Fibroblast of lung (primary cell): Measurements from ENCODE around the gene PEX11G. TPM values are rescaled to one million over a fixed set of nuclear protein-coding genes. Genes with fewer than 3 reads are reported as not detected.

Experiments used
- DNase-seq, 2 donors: peaks; one replicate each; pipeline versions ENCODE4 v3.0.0 to v3.0.0-alpha.2; 2010; ENCODE audit warnings: low read depth in 2 of 2
- H2AFZ ChIP-seq: 2 replicates; pipeline ENCODE4 v1.5.1; 2012; ENCODE audit warnings: low read length, control low read depth, inconsistent platforms
- H3K27ac ChIP-seq: 2 replicates; pipeline ENCODE4 v1.5.1; 2011; ENCODE audit warnings: low read length, control low read depth; ENCODE audit not compliant: insufficient read depth
- H3K27me3 ChIP-seq: 2 replicates; pipeline ENCODE4 v1.5.1; 2011; ENCODE audit warnings: mild to moderate bottlenecking, low read length; ENCODE audit not compliant: control insufficient read depth, insufficient read depth
- H3K36me3 ChIP-seq: 2 replicates; pipeline ENCODE4 v1.5.1; 2011; ENCODE audit warnings: low read length; ENCODE audit not compliant: control insufficient read depth, insufficient read depth
- H3K4me1 ChIP-seq: 2 replicates; pipeline ENCODE4 v1.5.1; 2011; ENCODE audit warnings: low read length; ENCODE audit not compliant: control insufficient read depth, insufficient read depth; ENCODE audit errors: extremely low read depth
- H3K4me2 ChIP-seq: 2 replicates; pipeline ENCODE4 v1.5.1; 2011; ENCODE audit warnings: low read length, control low read depth; ENCODE audit not compliant: insufficient read depth; ENCODE audit errors: extremely low read depth
- H3K4me3 ChIP-seq, 4 experiments: fragments of 200-600 bp in 1 of 4; sonication (generic) in 1 of 4; replicated peaks in 1 of 4; 2 replicates each; pipeline ENCODE4 v1.5.1; 2011 to 2016; ENCODE audit warnings: low read length in 4 of 4, low read depth in 3 of 4, mild to moderate bottlenecking in 3 of 4, control low read depth in 2 of 4, inconsistent platforms in 1 of 4, mixed read lengths in 1 of 4; ENCODE audit not compliant: insufficient read depth in 1 of 4; ENCODE audit errors: control extremely low read depth in 1 of 4
- H3K79me2 ChIP-seq: 2 replicates; pipeline ENCODE4 v1.5.1; 2012; ENCODE audit warnings: mild to moderate bottlenecking, low read length, inconsistent platforms; ENCODE audit not compliant: control insufficient read depth, insufficient read depth
- H3K9ac ChIP-seq: 2 replicates; pipeline ENCODE4 v1.5.1; 2011; ENCODE audit warnings: mild to moderate bottlenecking, low read length, control low read depth; ENCODE audit not compliant: insufficient read depth
- H3K9me3 ChIP-seq: 2 replicates; pipeline ENCODE4 v1.5.1; 2012; ENCODE audit warnings: low read depth, low read length; ENCODE audit not compliant: control insufficient read depth, insufficient read depth
- H4K20me1 ChIP-seq: 2 replicates; pipeline ENCODE4 v1.5.1; 2011; ENCODE audit warnings: low read length; ENCODE audit not compliant: control insufficient read depth, insufficient read depth; ENCODE audit errors: extremely low read depth
- EZH2 ChIP-seq: IDR thresholded peaks from 2 replicates; pipeline ENCODE4 v1.5.1; 2012; ENCODE audit warnings: low read length, control low read depth, mild to moderate bottlenecking; ENCODE audit errors: missing control alignments
- polyA plus RNA-seq, 2 donors: library from polyadenylated mRNA; depleted of rRNA in 1 of 2; stranded (reverse) in 1 of 2; unstranded in 1 of 2; fragments of >200 nt; gene quantifications; 2 replicates each; pipeline ENCODE4 v1.2.1, GENCODE V29; 2011 to 2012; ENCODE audit warnings: missing spikeins in 1 of 2
- total RNA-seq: library from RNA; depleted of rRNA; stranded (reverse); fragments of >200 nt; gene quantifications from 2 replicates; pipeline ENCODE4 v1.2.1, GENCODE V29; 2014
- TF ChIP-seq, protein P1 (sequence below), 2 donors: IDR thresholded peaks in 1 of 2; conservative IDR thresholded peaks in 1 of 2; 1 replicate in 1 of 2; 2 replicates in 1 of 2; pipeline ENCODE4 v1.5.1; 2011 to 2012; ENCODE audit warnings: low read length in 2 of 2, control low read depth in 1 of 2, inconsistent platforms in 1 of 2, low read depth in 1 of 2, mild to moderate bottlenecking in 1 of 2

Gene PEX11G
- total and polyA plus RNA-seq, 2 donors (not counting 1 experiment from before 2014, with no cell fraction given) = 1.2 to 3.8 TPM

DNA sequence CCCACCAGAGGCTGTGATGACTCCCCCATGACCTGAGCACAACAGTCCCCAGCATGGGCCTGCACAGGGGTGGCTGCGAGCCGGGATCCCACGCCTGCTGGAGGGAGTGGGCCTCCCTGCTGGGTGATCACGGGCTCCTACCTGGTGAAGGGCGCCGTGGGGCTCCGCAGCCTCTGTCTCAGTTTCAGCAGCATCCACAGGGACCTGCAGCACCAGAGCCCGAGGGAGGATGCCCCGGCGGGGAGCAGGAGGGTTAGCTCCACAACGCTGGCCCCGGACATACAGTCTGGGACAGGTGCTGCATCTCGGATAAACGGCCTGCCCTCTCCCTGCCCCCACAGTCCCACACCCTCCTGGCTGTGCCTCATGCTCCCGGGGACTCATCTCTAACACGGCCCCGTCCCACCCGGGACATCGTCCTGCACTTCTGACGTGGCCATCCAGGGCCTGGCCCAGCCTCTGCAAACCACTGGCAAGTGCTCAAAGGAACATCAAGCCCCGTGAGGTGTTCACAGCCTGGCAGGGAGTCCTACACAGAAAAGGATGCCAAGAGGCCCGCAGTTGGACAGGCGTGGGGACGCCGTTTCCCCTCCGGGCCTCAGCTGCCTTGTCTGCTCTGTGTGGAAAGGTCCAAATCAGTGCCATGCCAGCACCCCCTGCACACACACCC, 10.5 kb downstream of the PEX11G start:
- Histone ChIP-seq H3K9me3 (no peaks in the 10 kb centered on the region), H3K4me3 (no peak overlapping the region), H3K79me2 (no peaks in the 10 kb centered on the region), H3K27ac (no peak overlapping the region), H3K9ac (no peak overlapping the region), H4K20me1 (no peaks in the 10 kb centered on the region), H3K27me3 (no peaks in the 10 kb centered on the region), H3K4me2 (no peak overlapping the region), H3K36me3 (no peaks in the 10 kb centered on the region), H3K4me1 (no peaks in the 10 kb centered on the region), H2AFZ (no peak overlapping the region)
- DNase-seq = peak in 1 of 2 donors; percentile 23
- TF ChIP-seq, protein P1, sequence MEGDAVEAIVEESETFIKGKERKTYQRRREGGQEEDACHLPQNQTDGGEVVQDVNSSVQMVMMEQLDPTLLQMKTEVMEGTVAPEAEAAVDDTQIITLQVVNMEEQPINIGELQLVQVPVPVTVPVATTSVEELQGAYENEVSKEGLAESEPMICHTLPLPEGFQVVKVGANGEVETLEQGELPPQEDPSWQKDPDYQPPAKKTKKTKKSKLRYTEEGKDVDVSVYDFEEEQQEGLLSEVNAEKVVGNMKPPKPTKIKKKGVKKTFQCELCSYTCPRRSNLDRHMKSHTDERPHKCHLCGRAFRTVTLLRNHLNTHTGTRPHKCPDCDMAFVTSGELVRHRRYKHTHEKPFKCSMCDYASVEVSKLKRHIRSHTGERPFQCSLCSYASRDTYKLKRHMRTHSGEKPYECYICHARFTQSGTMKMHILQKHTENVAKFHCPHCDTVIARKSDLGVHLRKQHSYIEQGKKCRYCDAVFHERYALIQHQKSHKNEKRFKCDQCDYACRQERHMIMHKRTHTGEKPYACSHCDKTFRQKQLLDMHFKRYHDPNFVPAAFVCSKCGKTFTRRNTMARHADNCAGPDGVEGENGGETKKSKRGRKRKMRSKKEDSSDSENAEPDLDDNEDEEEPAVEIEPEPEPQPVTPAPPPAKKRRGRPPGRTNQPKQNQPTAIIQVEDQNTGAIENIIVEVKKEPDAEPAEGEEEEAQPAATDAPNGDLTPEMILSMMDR (conservative IDR thresholded peaks at IDR 0.05 in 1 of 2, IDR thresholded peaks at IDR 0.05 in 1 of 2; ENCODE audit: low read depth in 1 of 2, low read length in 2 of 2) = no peak
- TF ChIP-seq EZH2 = no peak

DNA sequence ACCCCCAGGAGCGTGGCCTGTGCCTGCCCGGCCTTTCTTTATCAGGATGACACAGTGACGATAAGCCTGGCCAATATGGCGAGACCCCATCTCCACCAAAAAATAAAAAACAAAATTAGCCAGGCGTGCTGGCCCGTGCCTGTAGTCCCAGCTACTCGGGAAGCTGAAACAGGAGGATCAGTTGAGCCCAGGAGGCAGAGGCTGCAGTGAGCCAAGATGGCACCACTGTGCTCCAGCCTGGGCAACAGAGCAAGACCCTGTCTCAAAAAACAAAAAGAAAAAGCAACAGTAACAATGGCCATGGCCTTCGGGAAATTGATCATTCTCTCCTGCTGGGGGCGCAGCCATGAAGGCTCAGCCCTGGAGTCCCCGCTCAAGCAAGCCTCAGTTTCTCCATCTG, 11.1 kb downstream of the PEX11G start:
- H3K4me2 ChIP-seq = no peak overlapping the region
- no peaks in the 10 kb centered on the region for H3K4me1 ChIP-seq
- no peaks in the 10 kb centered on the region for H3K36me3 ChIP-seq
- no peak overlapping the region for H2AFZ ChIP-seq
- DNase-seq = no peak
- no peaks in the 10 kb centered on the region for H3K9me3 ChIP-seq
- H3K4me3 ChIP-seq = no peak overlapping the region
- H3K27me3 ChIP-seq = no peaks in the 10 kb centered on the region
- no peak overlapping the region for H3K27ac ChIP-seq
- H3K9ac ChIP-seq = no peak overlapping the region
- no peaks in the 10 kb centered on the region for H4K20me1 ChIP-seq
- no peaks in the 10 kb centered on the region for H3K79me2 ChIP-seq
- TF ChIP-seq, protein P1 (conservative IDR thresholded peaks at IDR 0.05 in 1 of 2, IDR thresholded peaks at IDR 0.05 in 1 of 2; ENCODE audit: low read depth in 1 of 2, low read length in 2 of 2) = no peak
- no peak for TF ChIP-seq EZH2

DNA sequence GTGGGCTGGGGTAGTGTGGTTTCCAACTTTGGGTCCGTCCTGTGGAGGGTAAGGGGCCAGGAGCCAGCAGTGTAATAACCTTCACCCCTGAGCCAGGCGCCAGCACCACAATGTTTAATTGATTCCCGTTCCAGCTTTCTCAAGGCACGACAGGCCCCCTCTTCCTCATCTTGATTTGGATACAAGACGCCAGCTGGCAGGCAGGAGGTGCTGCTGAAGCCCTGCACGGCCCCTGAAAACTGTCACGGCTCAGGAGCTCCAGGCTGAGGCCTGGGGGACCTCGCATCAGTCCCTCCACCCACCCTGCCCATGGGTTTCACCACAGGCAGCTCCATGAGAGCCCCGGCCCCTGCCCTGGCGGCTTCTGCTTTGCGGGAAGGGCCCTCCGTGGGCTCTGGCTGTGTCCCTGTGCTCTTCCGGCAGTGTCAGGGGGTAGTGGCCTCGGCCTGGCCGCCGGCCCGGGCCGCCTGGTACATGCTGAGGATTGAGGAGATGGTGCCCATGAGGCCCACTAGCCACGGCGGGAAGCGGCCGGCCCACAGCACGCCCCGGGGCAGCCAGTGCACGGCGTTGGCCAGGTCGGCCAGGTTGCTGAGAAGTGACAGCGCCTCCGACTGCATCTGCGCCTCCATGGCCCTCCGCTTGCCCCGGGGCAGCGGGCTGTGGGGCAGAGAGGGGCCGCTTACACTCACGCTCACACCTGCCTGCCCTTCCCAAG, 11.9 kb downstream of the PEX11G start:
- Histone ChIP-seq H2AFZ (no peak overlapping the region), H3K79me2 (no peaks in the 10 kb centered on the region), H4K20me1 (no peaks in the 10 kb centered on the region), H3K27me3 (no peaks in the 10 kb centered on the region), H3K27ac (no peak overlapping the region), H3K4me2 (no peak overlapping the region), H3K36me3 (no peaks in the 10 kb centered on the region), H3K4me1 (no peaks in the 10 kb centered on the region), H3K9me3 (no peaks in the 10 kb centered on the region), H3K9ac (no peak overlapping the region), H3K4me3 (no peak overlapping the region)
- no peak for DNase-seq
- TF ChIP-seq, protein P1 (conservative IDR thresholded peaks at IDR 0.05 in 1 of 2, IDR thresholded peaks at IDR 0.05 in 1 of 2; ENCODE audit: low read depth in 1 of 2, low read length in 2 of 2) = no peak
- TF ChIP-seq EZH2 = no peak
